Melanocyte of skin (primary cell): ENCODE data around the gene MEF2A. TPM values are rescaled to one million over a fixed set of nuclear protein-coding genes. Genes with fewer than 3 reads are reported as not detected.

Experiments
- small RNA-seq, 2 donors: library from RNA; depleted of rRNA; stranded (forward); fragments of <200 nt; gene quantifications; one replicate each; pipeline ENCODE3, GENCODE V24; 2012
- total RNA-seq, 2 donors: library from RNA; depleted of rRNA; stranded (reverse); fragments of >200 nt; gene quantifications; 2 replicates each; pipeline ENCODE4 v1.2.3, GENCODE V29; 2012

The MEF2A gene
- total RNA-seq = 10 to 100 TPM; 16.5 to 17.3 TPM

DNA sequence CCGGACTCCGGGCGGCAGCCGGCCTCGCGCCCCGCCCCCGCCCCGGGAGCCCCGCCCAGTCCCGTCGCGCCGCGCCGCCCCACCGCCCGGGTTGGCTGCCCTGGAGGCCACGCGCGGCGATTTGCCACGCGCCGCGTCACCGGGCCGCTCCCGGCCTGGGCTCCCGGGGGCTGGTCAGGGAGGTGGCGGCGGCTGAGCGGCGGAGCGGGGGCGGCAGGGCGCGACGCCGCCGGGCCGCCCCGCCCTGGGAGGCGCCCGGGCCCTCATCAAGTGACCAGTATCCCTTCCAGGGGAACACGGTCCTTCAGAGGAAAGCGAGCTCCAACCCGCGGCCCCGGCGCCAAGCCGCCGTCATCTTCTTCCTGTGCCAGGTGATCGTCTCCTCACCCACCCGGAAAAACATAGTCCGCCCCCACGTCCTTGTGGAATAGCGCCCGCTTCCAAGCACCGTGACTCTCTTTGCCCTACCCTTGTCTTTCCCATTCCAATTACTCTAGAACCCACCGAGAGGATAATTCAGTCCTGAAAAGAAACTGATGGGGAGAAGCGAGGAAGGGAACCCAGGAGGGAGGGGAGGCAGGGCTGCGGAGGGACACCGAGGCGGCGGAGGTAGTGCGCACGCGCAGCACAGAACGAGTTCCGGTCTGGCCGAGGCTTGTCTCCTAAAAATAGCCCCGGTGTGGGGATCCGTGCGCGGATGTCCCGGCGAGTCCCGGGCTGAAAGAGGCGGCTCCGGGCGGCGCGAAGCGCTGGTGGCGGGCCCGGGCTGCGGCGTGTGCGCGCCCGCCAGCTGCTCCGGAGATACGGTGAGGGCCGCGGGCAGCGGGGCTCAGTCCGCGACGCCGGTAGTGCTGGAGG, at the start of gene MEF2A:
MEF2A (plus strand) TSS at position 686 of the 858 bp plus-strand sequence. CDS start 67,136 bp downstream, outside the sequence.

GRCh38 chr15:99733268-99734039, 167.7 kb downstream of the MEF2A start, which contains the start of gene LYSMD4:
TSS of gene LYSMD4 (minus strand) at chr15:99733437. CDS start at chr15:99731999, 1,438 bp downstream.

Small RNA genes lying within 50 kb of the gene (small RNA-seq; reads per million reads assigned to genes)
- 0 reads per million in 2 donors for gene RF00019

Other genes starting within 250 kb of the MEF2A start
- gene LYSMD4, start 167.5 kb downstream of the MEF2A start, total RNA-seq = 1 to 10 TPM; 7.3 to 8.3 TPM